Measurements from ENCODE around the gene CBX4. TPM values are rescaled to one million over a fixed set of nuclear protein-coding genes. Genes with fewer than 3 reads are reported as not detected.

The CBX4 gene
- total RNA-seq, 1 donor from 2014 or later = 2.7 TPM

DNA sequence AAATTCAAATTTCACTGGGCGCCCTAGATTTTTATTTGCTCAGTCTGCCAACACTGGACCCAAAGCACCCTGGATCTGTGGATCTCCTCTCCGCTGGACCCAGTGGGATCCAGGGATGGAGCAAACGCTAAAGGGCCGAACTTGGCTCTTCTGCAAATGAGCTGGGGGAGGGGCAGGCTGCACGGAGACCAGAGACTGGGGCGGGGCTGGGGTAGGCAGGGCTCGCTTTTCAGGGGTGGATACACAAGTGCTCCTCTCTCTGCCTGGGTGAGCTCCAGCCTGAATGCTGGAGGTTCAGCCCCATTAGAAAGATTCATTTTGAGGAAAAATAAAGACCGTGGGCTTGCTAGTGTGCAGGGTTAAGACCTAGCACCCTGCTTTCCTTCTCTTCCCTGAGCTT is 8.9 kb downstream of the CBX4 start:
- Histone ChIP-seq H3F3A (ENCODE audit: low read depth) (peaks cover 13% of the 10 kb centered on the region), H3K4me2 (no peak overlapping the region), H3K4me1 (peaks cover 26% of the 10 kb centered on the region), H3K79me2 (ENCODE audit: low read depth) (no peaks in the 10 kb centered on the region), H2AFZ (replicated peaks) (no peak overlapping the region), H3K9me3 (ENCODE audit: low read depth) (no peaks in the 10 kb centered on the region), H3K9ac (no peak overlapping the region), H4K20me1 (ENCODE audit: low read depth) (peaks cover 35% of the 10 kb centered on the region), H3K4me3 (no peak overlapping the region), H3K27me3 (peaks cover 100% of the 10 kb centered on the region), H3K27ac (no peak overlapping the region), H3K36me3 (no peaks in the 10 kb centered on the region)
- Mint-ChIP-seq H3K27me3 (ENCODE audit: insufficient read depth, low read depth) (peaks cover 28% of the 10 kb centered on the region), H3K4me1 (peaks cover 49% of the 10 kb centered on the region), H3K36me3 (peaks cover 7% of the 10 kb centered on the region), H3K4me3 (peak overlapping the region; percentile 48), H3K27ac (no peak overlapping the region), H3K9me3 (no peaks in the 10 kb centered on the region)
- DNase-seq (ENCODE audit: low spot score) = no peak
- TF ChIP-seq, protein P1, sequence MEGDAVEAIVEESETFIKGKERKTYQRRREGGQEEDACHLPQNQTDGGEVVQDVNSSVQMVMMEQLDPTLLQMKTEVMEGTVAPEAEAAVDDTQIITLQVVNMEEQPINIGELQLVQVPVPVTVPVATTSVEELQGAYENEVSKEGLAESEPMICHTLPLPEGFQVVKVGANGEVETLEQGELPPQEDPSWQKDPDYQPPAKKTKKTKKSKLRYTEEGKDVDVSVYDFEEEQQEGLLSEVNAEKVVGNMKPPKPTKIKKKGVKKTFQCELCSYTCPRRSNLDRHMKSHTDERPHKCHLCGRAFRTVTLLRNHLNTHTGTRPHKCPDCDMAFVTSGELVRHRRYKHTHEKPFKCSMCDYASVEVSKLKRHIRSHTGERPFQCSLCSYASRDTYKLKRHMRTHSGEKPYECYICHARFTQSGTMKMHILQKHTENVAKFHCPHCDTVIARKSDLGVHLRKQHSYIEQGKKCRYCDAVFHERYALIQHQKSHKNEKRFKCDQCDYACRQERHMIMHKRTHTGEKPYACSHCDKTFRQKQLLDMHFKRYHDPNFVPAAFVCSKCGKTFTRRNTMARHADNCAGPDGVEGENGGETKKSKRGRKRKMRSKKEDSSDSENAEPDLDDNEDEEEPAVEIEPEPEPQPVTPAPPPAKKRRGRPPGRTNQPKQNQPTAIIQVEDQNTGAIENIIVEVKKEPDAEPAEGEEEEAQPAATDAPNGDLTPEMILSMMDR (IDR thresholded peaks at IDR 0.05) = no peak
- TF ChIP-seq EZH2phosphoT487 (IDR thresholded peaks at IDR 0.05) (no peak), EZH2 (IDR thresholded peaks at IDR 0.05) (no peak)

DNA sequence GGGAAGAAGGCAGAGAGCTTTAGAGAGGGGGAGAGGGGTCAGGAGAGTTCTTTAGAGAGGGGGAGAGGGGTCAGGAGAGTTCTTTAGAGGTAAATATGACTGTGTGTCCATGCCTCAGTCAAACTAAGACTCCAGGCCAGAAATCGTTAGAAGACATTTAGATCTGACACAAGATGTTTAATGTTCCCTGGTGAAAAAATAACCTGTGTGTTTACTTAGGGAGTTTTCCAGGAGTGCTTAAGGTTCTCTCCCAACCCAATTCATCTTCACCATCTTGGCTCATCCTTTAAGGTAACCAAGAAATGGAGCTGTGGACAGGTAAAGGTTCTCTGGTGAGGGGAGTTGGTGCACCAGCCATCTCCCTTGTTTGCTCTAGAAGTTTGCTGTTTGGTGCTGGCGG is 9.8 kb downstream of the CBX4 start:
- no peak overlapping the region for H3K27ac ChIP-seq
- DNase-seq (ENCODE audit: low spot score) = no peak
- no peak overlapping the region for H3K4me3 ChIP-seq
- H4K20me1 ChIP-seq (ENCODE audit: low read depth) = peaks cover 27% of the 10 kb centered on the region
- no peak overlapping the region for H3K4me3 Mint-ChIP-seq
- peaks cover 7% of the 10 kb centered on the region for H3F3A ChIP-seq (ENCODE audit: low read depth)
- H3K4me1 Mint-ChIP-seq = peaks cover 42% of the 10 kb centered on the region
- H3K27me3 ChIP-seq = peaks cover 100% of the 10 kb centered on the region
- peaks cover 5% of the 10 kb centered on the region for H3K36me3 Mint-ChIP-seq
- H3K36me3 ChIP-seq = no peaks in the 10 kb centered on the region
- no peak overlapping the region for H3K4me2 ChIP-seq
- H3K4me1 ChIP-seq = peaks cover 26% of the 10 kb centered on the region
- no peak for TF ChIP-seq EZH2 (IDR thresholded peaks at IDR 0.05)
- TF ChIP-seq, protein P1 (IDR thresholded peaks at IDR 0.05) = no peak
- no peak for TF ChIP-seq EZH2phosphoT487 (IDR thresholded peaks at IDR 0.05)
- H3K27me3 Mint-ChIP-seq (ENCODE audit: insufficient read depth, low read depth) = peaks cover 21% of the 10 kb centered on the region
- H3K27ac Mint-ChIP-seq = no peak overlapping the region
- H3K79me2 ChIP-seq (ENCODE audit: low read depth) = no peaks in the 10 kb centered on the region
- H3K9me3 Mint-ChIP-seq = no peaks in the 10 kb centered on the region
- H3K9ac ChIP-seq = no peak overlapping the region
- H2AFZ ChIP-seq (replicated peaks) = no peak overlapping the region
- H3K9me3 ChIP-seq (ENCODE audit: low read depth) = no peaks in the 10 kb centered on the region

DNA sequence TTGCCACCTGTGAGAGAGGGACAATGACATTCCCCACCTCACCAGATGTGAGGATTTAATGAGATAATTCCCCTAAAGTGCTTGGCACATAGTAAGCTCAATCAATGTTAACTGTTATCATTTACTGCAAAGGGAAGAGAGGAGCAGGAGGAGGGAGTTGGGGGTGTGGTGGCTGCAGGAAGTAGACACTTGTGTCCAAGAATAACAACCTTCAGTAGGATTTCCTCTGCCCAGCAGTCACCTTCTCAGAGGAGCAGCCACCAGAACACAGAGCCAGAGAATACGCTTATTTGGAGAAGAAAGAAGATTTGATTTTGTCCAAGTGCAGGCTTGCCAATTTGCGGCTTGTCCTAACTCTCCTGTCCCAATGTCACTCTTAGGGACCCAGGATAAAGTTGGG is 10.2 kb downstream of the CBX4 start:
- Histone ChIP-seq H3K4me3 (no peak overlapping the region), H3K4me2 (no peak overlapping the region), H3K79me2 (ENCODE audit: low read depth) (no peaks in the 10 kb centered on the region), H3F3A (ENCODE audit: low read depth) (peaks cover 2% of the 10 kb centered on the region), H4K20me1 (ENCODE audit: low read depth) (peaks cover 22% of the 10 kb centered on the region), H3K4me1 (peaks cover 26% of the 10 kb centered on the region), H3K9me3 (ENCODE audit: low read depth) (no peaks in the 10 kb centered on the region), H3K27me3 (peaks cover 100% of the 10 kb centered on the region), H3K36me3 (no peaks in the 10 kb centered on the region), H3K27ac (no peak overlapping the region), H2AFZ (replicated peaks) (no peak overlapping the region), H3K9ac (no peak overlapping the region)
- Mint-ChIP-seq H3K36me3 (peaks cover 7% of the 10 kb centered on the region), H3K27me3 (ENCODE audit: insufficient read depth, low read depth) (peaks cover 22% of the 10 kb centered on the region), H3K4me3 (no peak overlapping the region), H3K9me3 (no peaks in the 10 kb centered on the region), H3K27ac (no peak overlapping the region), H3K4me1 (peaks cover 42% of the 10 kb centered on the region)
- DNase-seq (ENCODE audit: low spot score) = no peak
- TF ChIP-seq EZH2 (IDR thresholded peaks at IDR 0.05) = no peak
- TF ChIP-seq, protein P1 (IDR thresholded peaks at IDR 0.05) = no peak
- no peak for TF ChIP-seq EZH2phosphoT487 (IDR thresholded peaks at IDR 0.05)
